Peyer's patch (tissue), 4 donors: ENCODE measurements around the gene DOCK9.

Experiments used
- CTCF ChIP-seq, 6 experiments: fragments of 450-650 bp in 4 of 6; fragments of 200-600 bp in 2 of 6; sonication (generic) in 1 of 6; IDR thresholded peaks; one replicate each; pipeline ENCODE4 v1.5.1; 2017 to 2019; ENCODE audit warnings: antibody characterized with exemption in 6 of 6, mild to moderate bottlenecking in 3 of 6, moderate library complexity in 1 of 6
- POLR2A ChIP-seq, 2 donors: fragments of 450-650 bp; IDR thresholded peaks; one replicate each; pipeline ENCODE4 v1.5.1; 2017; ENCODE audit warnings: antibody characterized with exemption in 2 of 2, mild to moderate bottlenecking in 2 of 2, moderate library complexity in 2 of 2

GRCh38 chr13:98892077-98892476 lies 85.8 kb downstream of the DOCK9 start:
- TF ChIP-seq CTCF (IDR thresholded peaks at IDR 0.05) (no peak), POLR2A (IDR thresholded peaks at IDR 0.05) (no peak)
